ENCODE data around the gene IFITM5.
"Not testable (repeated sequence)": the region's sequence is repeated elsewhere in the genome, so short reads cannot be mapped to it uniquely, and the experiment has no call there.

Gene IFITM5

GRCh38 chr11:299081-299891 is at the start of gene IFITM5:
TSS of gene IFITM5 (minus strand) at chr11:299526. CDS start at chr11:299490, 36 bp downstream.
- no peak for DNase-seq

DNA sequence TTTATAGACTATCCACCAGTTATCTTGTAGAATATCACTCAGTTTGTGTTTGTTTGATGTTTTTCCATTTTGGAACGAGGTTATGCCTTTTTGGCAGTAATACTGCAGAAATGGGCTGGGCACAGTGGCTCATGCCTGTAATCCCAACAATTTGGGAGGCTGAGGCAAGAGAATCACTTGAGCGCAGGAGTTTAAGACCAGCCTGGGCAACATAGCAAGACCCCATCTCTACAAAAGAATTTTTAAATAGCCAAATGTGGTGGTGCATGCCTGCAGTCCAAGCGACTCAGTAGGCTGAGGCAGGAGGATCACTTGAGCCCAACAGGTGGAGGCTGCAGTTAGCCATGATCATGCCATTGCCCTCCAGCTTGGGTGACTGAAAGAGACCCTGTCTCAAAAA is 47.2 kb upstream of the IFITM5 start:
- no peak for DNase-seq

DNA sequence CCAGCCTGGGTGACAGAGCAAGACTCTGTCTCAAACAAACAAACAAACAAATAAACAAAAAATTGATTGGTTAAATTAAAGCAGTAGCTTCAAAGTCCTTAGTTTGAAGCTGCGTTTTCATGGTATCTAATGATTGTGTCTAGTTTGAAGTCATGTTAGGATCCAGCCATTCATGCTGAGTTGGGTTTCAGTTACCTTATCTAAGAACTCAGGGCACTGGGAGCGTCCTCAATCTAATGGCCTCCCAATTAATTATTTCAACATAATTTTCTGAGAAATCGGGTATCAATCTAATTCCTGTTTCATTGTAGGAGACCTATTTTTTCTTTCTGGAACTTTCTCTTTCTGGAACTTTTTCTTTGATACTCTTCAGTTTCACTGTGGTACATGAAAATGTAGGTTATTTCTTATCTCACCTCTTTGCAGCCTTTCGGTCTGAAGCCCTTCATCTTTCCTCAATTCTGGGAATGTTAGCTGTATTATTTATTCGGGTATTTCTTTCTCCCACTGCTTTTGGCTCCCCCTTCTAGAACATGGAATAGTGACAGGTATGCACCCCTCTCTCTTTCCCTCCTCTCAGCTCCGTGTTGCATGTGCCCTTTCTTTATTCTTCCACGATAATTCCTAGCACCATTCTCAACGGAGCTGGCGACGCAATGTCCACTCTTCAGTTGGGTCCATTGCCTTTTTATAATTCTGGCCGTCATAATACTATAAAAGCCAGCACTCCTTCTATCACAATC is 45.7 kb upstream of the IFITM5 start:
- no peak for DNase-seq

DNA sequence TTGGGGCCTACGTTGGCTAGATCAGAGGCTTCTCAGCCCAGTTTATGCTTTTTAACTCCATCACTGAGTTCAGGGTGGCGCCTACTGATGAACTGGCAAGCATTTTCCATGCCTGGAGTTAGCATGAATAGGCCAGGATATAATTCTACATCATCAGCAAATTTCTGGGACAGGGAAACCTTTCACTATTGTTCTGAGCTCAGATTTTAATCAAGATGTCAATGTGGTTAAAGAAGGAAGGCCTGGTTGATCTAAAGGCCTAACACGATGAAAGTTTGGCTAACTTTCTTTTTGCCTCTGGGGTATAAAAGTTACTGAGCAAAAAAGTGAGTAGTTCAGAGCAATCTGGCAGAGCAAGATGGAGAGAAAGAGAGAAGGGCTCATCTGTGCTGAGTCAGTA is 43.0 kb upstream of the IFITM5 start:
- DNase-seq, result no peak

DNA sequence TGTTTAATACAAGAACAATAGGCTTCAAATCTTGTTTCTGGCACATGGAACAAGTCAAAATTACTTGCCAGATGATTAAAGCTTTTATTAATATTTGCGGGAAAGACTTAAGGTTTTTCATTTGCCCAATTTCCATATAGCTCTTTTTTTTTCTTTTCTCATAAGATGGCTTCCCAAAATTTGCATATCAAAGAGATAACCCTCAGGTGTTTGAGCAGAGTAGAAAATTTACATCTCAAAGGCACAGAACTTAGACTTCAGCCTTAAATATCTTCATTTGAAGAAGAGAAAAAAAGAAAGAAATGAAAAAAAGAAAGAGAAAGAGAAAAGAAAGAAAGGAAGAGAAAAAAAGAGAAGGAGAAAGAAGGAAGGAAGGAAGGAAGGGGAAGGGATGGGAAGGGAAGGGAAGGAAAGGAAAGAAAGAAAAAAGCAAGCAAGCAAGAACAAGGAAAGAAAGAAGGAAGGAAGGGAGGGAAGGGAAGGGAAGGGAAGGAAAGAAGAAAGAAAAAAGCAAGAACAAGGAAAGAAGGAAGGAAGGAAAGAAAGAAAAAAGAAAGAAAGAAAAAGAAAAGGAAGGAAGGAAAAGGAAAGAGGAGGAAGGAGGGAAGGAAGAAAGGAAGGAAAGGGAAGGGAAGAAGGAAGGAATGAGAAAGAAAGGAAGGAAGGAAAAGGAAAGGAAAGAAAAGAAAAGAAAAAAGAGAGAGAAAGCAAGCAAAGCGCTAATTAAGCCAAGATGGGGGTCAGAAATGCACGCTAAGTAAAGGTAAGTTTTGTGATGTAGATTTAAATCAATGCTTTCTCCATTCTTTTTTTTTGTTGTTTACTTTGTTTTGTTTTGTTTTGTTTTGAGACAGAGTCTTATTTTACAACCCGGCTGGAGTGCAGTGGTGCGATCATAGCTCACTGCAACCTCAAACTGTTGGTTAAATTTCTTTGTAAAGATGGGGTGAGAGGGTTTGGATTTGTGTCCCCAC is 41.5 kb upstream of the IFITM5 start:
- DNase-seq, result no peak

GRCh38 chr11:339963-340362 is 40.6 kb upstream of the IFITM5 start:
- DNase-seq, result no peak

DNA sequence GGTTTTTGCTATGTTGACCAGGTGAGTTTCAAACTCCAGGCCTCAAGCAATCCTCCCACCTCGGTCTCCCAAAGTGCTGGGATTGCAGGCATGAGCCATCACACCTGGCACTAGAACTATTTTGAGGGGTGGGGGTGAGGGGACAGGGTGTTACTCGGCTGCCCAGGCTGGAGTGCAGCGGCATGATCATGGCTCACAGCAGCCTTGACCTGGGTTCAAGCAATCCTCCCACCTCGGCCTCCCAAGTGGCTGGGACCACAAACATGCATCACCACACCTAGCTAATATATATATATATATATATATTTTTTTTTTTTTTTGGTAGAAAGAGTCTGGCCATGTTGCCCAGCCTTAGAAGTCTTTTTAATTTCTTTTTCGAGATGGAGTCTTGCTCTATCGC is 38.4 kb upstream of the IFITM5 start:
- DNase-seq, result no peak

DNA sequence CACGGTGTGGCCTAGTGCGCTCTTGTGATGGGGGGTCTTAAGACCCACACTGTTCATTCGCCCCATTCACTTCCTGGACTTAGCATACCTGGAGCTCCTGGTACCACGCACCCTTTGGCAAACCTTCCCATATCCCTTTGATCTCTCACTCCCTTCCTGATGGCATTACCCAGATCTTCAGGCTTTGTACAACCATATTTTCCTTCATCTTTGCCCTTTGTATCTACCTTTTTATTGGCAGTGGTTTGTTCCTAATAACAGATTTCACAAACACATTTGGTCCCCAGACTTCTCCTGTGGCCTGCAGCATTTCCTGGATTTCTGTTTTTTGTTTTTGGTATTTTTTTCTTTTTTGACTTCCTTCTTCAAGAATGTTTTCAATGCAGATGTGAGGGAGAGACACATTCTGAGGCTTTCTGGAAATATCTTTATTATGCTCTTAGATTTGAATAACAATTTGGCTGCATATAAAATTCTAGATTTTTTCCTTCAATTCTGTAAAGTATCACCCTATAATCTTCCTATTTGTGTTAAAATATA is 37.4 kb upstream of the IFITM5 start:
- no peak for DNase-seq

- peak in 3 of 14 donors; percentile 34 to 54 (median 45) for DNase-seq
Measured at GRCh38 chr11:335779-336658, 36.7 kb upstream of the IFITM5 start.

DNA sequence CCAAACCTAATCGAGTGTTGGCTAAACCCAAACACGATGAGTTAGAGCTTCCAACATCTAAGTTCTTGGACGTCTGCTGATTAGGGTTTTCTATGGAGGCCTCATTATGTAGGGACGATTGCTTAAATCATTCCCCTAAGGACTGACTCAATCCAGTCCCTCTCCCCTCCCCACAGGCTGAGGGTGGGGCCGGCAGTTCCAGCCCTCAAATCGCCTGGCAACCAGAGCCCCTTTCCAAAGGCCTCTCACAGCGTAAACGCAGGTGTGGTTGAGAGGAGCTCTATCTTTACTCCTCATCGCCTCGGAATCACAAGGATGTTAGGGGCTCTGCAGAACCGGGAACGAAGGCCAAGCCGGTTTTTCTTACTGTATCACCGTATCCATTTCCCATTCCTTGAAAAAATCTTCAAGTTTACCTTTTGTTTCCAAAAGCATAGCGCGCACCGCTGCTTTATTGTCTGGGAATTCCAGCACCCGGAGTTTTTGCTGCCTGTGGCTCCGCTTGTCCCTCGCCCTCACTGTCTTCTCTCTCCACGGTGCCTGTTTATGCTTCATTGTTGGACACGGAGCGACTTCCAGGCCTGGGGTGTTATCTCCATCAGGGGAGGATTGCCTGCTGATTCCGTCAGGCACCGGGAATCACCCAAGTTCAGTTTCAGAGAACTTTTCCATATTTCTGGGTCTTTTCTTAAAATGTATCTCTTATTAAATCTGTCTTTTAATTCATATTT is 35.1 kb upstream of the IFITM5 start:
- no peak for DNase-seq

- DNase-seq, result not testable (repeated sequence)
Measured at GRCh38 chr11:333616-334263, 34.4 kb upstream of the IFITM5 start.

DNA sequence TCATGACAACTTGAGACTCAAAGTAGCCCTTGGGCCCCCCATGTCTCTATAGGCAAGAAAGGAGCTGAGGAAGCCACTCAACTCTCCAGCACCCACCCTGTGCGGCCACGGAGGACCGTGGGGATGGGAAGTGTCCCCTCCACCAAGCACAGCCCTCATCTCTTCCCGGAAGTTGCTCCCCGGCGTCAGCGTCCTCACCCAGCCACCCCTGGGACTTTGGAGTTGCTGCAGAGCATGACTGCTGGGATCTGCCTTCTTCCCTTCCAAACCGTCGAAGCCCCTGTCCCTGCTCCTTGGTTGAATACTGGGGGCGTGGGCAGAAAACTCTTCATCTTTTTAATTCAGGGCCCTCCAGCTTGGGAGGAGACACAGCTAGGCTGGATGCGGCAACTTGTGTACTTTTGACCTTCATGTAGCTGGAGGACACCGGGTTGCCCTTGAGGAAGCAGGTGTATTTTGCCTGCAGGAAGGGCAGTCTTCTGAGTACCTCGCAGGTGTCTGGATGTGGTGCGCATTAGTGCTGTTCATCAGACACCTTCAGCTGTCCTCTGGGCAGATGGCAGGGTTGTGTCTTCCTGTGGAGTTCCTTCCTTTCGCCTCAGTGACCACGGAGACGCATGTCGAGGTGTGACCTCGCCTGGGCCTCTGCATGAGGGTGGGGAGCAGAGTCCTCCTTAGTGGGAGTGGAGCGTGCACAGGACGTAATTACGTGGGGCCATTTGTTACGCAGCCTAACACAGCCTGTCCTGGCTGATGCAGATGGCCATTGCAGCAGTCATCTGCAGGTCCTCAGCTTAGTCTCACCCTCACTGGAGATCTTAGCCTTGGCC is 33.5 kb upstream of the IFITM5 start:
- DNase-seq, result no peak

GRCh38 chr11:331358-332060 is 32.2 kb upstream of the IFITM5 start:
- no peak for DNase-seq

DNA sequence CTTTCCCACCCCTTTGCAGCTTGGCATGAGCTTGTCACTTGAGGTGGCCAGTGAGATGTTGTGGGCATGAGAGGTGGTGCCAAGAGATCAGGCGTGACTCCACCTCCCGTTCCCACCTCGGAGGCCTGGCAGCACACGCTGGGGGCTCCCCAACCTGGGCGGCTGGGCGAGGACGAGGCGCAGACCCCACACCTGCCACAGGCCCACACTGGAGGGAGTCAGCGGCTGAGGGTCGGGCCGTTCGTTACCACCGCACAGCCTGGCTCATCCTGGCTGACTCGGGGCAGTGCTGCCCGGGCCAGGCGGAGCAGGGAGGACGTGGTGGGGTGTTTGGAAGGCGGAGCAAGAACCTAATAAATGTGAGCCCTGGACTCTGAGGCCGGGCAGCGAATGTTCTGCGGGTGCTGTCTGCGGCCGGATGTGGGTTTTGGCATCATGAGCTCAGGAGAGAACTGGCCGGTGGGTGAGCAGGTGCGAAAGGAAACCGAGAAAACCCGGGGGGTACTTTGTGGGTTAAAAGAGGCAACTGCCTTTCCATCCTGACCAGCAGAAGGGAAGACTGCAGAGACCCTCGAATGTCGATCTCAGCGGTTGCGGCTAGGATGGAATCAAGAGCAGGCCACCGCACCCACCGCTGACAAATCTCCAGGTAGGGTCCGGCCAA is 31.5 kb upstream of the IFITM5 start:
- DNase-seq, result no peak

DNA sequence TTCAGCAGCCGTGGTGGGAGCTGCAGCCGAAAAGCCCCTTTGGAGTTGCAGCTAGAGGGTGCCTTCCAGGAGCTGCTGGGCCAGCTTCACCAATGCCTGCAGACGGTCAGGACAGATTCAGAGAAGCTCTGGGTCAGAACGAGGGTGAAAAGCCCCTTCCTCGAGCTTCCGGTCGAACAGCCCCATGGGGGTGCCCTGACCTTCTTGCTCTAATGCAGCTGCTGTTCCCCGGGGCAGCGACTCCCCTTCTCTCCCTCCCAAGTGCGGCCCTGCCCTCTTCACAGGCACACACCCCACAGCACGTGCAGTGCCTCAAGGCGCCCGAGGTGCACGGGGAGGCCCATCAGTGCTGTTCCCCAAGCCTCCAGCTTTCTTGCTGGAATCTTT is 31.0 kb upstream of the IFITM5 start:
- DNase-seq, result no peak

- no peak for DNase-seq
Measured at GRCh38 chr11:329886-330253, 30.5 kb upstream of the IFITM5 start.

DNA sequence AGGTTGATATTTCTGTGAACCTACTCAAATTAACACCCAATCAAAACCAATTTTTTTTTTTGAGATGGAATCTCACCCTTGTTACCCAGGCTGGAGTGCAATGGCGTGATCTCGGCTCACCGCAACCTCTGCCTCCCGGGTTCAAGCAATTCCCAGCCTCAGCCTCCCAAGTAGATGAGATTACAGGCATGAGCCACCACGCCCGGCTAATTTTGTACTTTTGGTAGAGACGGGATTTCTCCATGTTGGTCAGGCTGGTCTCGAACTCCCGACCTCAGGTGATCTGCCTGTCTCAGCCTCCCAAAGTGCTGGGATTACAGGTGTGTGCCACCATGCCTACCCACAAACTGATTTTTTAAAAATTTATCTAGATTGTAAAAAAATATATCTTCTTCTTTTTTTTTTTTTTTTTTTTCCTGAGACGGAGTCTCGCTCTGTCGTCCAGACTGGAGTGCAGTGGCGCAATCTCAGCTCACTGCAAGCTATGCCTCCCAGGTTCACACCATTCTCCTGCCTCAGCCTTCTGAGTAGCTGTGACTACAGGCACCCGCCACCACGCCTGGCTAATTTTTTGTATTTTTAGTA is 29.3 kb upstream of the IFITM5 start:
- DNase-seq, result not testable (repeated sequence)

- DNase-seq, result no peak
Measured at GRCh38 chr11:328012-328411, 28.7 kb upstream of the IFITM5 start.

All from C1 segment of cervical spinal cord (tissue), 14 donors.